Panc1 (cell line): ENCODE data around the gene IER5L. TPM values are rescaled to one million over a fixed set of nuclear protein-coding genes. Genes with fewer than 3 reads are reported as not detected.
A peak's percentile ranks its signal among the peaks of the same experiment; 100 is the strongest.

ENCODE experiments used
- ATAC-seq: fragments of 200-7000 bp; cut with Tn5 transposase; 2 replicates; pipeline ENCODE4 v1.9.1; 2020; ENCODE audit warnings: mild to moderate bottlenecking, moderate library complexity
- BruUV-seq: library from RNA; stranded (reverse); fragments of 400-500 nt; replicated peaks from 2 replicates; lab custom pipeline; 2021; lab: Mats Ljungman, UMichigan
- CTCF ChIA-PET: fragments of 300-600 bp; sonication (Branson Sonifier 250); formaldehyde crosslinking; loops from one replicate; lab custom pipeline; 2022; ENCODE audit warnings: antibody characterized with exemption; lab: Charles Lee
- POLR2A ChIA-PET: fragments of 300-600 bp; sonication (Branson Sonifier 250); formaldehyde crosslinking; loops from one replicate; lab custom pipeline; 2022; ENCODE audit warnings: antibody characterized with exemption; lab: Charles Lee
- DNase-seq: peaks from one replicate; pipeline ENCODE4 v3.0.0-alpha.2; 2010; ENCODE audit warnings: low read depth, low spot score
- H3K27ac ChIP-seq: 2 replicates; pipeline ENCODE4 v1.5.1; 2011; ENCODE audit warnings: mild to moderate bottlenecking, low read length, inconsistent platforms
- H3K27me3 ChIP-seq: fragments of 200-500 bp; sonication (Bioruptor generic); 2 replicates; pipeline ENCODE4 v1.6.0; 2014; ENCODE audit warnings: low read length, inconsistent platforms; ENCODE audit not compliant: control insufficient read depth, insufficient read depth
- H3K36me3 ChIP-seq: fragments of 200-500 bp; sonication (Bioruptor generic); 2 replicates; pipeline ENCODE4 v1.5.1; 2014; ENCODE audit warnings: inconsistent platforms, mild to moderate bottlenecking, low read length, moderate library complexity; ENCODE audit not compliant: control insufficient read depth, insufficient read depth
- H3K4me1 ChIP-seq: 2 replicates; pipeline ENCODE4 v1.5.1; 2011; ENCODE audit warnings: inconsistent platforms, mild to moderate bottlenecking, low read length, moderate library complexity; ENCODE audit not compliant: control insufficient read depth, insufficient read depth
- H3K4me3 ChIP-seq, 2 experiments: 2 replicates each; pipeline ENCODE4 v1.5.1; 2011 to 2012; ENCODE audit warnings: low read depth in 2 of 2, low read length in 2 of 2, mild to moderate bottlenecking in 2 of 2, inconsistent platforms in 1 of 2, moderate library complexity in 1 of 2
- H3K9me3 ChIP-seq: fragments of 200-500 bp; sonication (Bioruptor generic); 2 replicates; pipeline ENCODE4 v1.5.1; 2014; ENCODE audit warnings: low read depth, mild to moderate bottlenecking, inconsistent platforms, low read length, moderate library complexity; ENCODE audit not compliant: control insufficient read depth, insufficient read depth
- CTCF ChIP-seq: fragments of 450-650 bp; IDR thresholded peaks from 2 replicates; pipeline ENCODE4 v1.5.1; 2017; ENCODE audit warnings: mild to moderate bottlenecking
- POLR2AphosphoS5 ChIP-seq: IDR thresholded peaks from 2 replicates; pipeline ENCODE4 v1.6.1; 2012; ENCODE audit warnings: mild to moderate bottlenecking, low read depth, low read length, moderate library complexity
- SIN3A ChIP-seq: IDR thresholded peaks from 2 replicates; pipeline ENCODE4 v1.6.1; 2012; ENCODE audit warnings: low read depth, mild to moderate bottlenecking, low read length, moderate library complexity, borderline replicate concordance; ENCODE audit not compliant: insufficient read depth
- TCF7L2 ChIP-seq: IDR thresholded peaks from 2 replicates; pipeline ENCODE4 v1.6.1; 2011; ENCODE audit warnings: mild to moderate bottlenecking, low read depth, low read length, inconsistent platforms
- in situ Hi-C: cut with HindIII; loops from 2 replicates; pipeline ENCODE4 v1.10.0; 2016; ENCODE audit warnings: low sequenced_read_pairs, low pct_unique_long_range_greater_than_20kb
- intact Hi-C: fragments of 100-400 bp; cut with micrococcal nuclease; formaldehyde crosslinking; loops from one replicate; pipeline ENCODE4 v1.10.0; 2022; ENCODE audit not compliant: unreplicated experiment
- total RNA-seq: library from RNA; stranded (reverse); gene quantifications from one replicate; pipeline ENCODE4 v1.2.1, GENCODE V29; 2021; ENCODE audit not compliant: unreplicated experiment
- TF ChIP-seq, protein P1 (sequence below), 2 experiments: IDR thresholded peaks; 2 replicates each; pipeline ENCODE4 v1.6.1; 2011 to 2012; ENCODE audit warnings: low read depth in 2 of 2, control low read depth in 1 of 2, low read length in 1 of 2, mild to moderate bottlenecking in 1 of 2, moderate library complexity in 1 of 2; ENCODE audit not compliant: insufficient read depth in 1 of 2

The IER5L gene
- total RNA-seq, 1 experiment from 2014 or later: 44.6 TPM

GRCh38 chr9:129139993-129140396, 38.1 kb downstream of the IER5L start:
- peak overlapping the region; percentile 95 for H3K27ac ChIP-seq
- intact Hi-C loops (loop anchor here (10.0 kb wide), 1 partner anchor 475 kb away; no protein-coding TSS in a partner anchor), in situ Hi-C loops (no loop called here)
- DNase-seq (no peak), ATAC-seq (peak; percentile 69)
- no peaks in the 10 kb centered on the region for H3K27me3 ChIP-seq
- ChIA-PET POLR2A (interaction anchor here (0.6 to 0.7 kb wide), 4 partner anchors 34 to 273 kb away, joined by 3 to 10 read pairs (median 6); no protein-coding TSS in a partner anchor), CTCF (interaction anchor here (0.6 to 2.1 kb wide), 6 partner anchors 34 to 946 kb away, joined by 3 to 14 read pairs (median 4); no protein-coding TSS in a partner anchor)
- H3K36me3 ChIP-seq: no peaks in the 10 kb centered on the region
- peak overlapping the region; percentile 19 to 42 for H3K4me3 ChIP-seq
- no peaks in the 10 kb centered on the region for H3K9me3 ChIP-seq
- TF ChIP-seq POLR2AphosphoS5 (no peak; the same call in none of the 2 replicates), TCF7L2 (no peak), CTCF (no peak), SIN3A (no peak)
- TF ChIP-seq, protein P1, sequence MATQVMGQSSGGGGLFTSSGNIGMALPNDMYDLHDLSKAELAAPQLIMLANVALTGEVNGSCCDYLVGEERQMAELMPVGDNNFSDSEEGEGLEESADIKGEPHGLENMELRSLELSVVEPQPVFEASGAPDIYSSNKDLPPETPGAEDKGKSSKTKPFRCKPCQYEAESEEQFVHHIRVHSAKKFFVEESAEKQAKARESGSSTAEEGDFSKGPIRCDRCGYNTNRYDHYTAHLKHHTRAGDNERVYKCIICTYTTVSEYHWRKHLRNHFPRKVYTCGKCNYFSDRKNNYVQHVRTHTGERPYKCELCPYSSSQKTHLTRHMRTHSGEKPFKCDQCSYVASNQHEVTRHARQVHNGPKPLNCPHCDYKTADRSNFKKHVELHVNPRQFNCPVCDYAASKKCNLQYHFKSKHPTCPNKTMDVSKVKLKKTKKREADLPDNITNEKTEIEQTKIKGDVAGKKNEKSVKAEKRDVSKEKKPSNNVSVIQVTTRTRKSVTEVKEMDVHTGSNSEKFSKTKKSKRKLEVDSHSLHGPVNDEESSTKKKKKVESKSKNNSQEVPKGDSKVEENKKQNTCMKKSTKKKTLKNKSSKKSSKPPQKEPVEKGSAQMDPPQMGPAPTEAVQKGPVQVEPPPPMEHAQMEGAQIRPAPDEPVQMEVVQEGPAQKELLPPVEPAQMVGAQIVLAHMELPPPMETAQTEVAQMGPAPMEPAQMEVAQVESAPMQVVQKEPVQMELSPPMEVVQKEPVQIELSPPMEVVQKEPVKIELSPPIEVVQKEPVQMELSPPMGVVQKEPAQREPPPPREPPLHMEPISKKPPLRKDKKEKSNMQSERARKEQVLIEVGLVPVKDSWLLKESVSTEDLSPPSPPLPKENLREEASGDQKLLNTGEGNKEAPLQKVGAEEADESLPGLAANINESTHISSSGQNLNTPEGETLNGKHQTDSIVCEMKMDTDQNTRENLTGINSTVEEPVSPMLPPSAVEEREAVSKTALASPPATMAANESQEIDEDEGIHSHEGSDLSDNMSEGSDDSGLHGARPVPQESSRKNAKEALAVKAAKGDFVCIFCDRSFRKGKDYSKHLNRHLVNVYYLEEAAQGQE (IDR thresholded peaks at IDR 0.05; ENCODE audit: insufficient read depth in 1 of 2, low read depth in 2 of 2, low read length in 1 of 2): no peak
- peaks cover 28% of the 10 kb centered on the region for H3K4me1 ChIP-seq
- BruUV-seq: no TSS peak

DNA sequence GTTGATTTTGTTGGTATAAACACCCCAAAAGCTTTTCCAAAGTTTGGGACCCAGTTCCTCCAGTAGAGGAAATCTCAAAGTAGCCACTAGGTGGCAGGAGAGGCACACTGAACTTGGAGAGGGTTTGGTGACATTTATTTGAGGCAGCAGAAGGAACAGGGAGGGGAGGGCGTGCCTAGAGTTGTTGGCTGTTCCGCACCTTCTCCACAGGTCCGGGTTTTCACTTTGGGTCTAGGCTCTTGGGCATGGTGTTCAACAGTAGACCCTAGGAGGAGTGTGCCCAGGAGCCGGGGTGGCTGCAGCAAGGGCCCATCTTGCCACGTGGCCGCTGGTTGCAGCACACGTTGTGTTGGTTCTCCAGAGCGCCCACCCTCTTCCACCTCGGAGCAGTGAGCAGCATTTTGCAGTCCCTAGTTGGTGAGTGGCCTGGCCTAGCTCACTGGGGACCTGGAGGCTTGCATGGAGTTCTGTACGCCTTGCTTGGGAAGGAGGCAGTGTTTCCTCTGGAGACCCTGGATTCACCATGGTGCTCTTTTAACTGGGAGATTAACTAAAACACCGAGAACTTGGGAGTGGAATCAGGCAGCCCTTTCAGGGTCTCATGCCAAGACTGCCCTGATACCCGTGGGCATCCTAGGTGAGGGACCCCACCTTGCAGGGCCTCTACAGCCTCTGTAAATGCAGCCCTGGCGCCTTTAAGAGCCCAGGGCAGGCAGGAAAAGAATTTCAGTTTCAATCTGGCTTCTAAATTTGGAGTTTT, 38.6 kb downstream of the IER5L start:
- Histone ChIP-seq H3K36me3 (peaks cover 2% of the 10 kb centered on the region; the same call in 1 of the 2 replicates), H3K27ac (peak overlapping the region; percentile 95), H3K9me3 (no peaks in the 10 kb centered on the region), H3K27me3 (no peaks in the 10 kb centered on the region), H3K4me1 (peaks cover 28% of the 10 kb centered on the region), H3K4me3 (peak overlapping the region; percentile 19 to 42)
- ATAC-seq (peak; percentile 72), DNase-seq (no peak)
- in situ Hi-C loops: no loop called here
- POLR2A ChIA-PET: interaction anchor here (0.5 to 0.7 kb wide), 4 partner anchors 75 to 274 kb away, joined by 3 to 10 read pairs (median 3); no protein-coding TSS in a partner anchor
- CTCF ChIA-PET: interaction anchor here (0.6 to 2.1 kb wide), 7 partner anchors 14 to 492 kb away, joined by 3 to 14 read pairs (median 3); no protein-coding TSS in a partner anchor
- intact Hi-C loops: loop anchor here (10.0 kb wide), 1 partner anchor 475 kb away; no protein-coding TSS in a partner anchor
- TF ChIP-seq, protein P1 (IDR thresholded peaks at IDR 0.05; ENCODE audit: insufficient read depth in 1 of 2, low read depth in 2 of 2, low read length in 1 of 2): no peak
- TF ChIP-seq POLR2AphosphoS5: peak; percentile 45
- TF ChIP-seq CTCF: peak; percentile 87
- no peak for TF ChIP-seq TCF7L2
- BruUV-seq: no TSS peak
